SKM-1 treated with dmso at 0.1 percent for 144 hours (cell line): ENCODE measurements around the gene GIT1.

Experiments used
- DNase-seq: peaks from one replicate; lab custom pipeline; 2025; ENCODE audit not compliant: unreplicated experiment; lab: John Stamatoyannopoulos, UW

GIT1 gene, protein sequence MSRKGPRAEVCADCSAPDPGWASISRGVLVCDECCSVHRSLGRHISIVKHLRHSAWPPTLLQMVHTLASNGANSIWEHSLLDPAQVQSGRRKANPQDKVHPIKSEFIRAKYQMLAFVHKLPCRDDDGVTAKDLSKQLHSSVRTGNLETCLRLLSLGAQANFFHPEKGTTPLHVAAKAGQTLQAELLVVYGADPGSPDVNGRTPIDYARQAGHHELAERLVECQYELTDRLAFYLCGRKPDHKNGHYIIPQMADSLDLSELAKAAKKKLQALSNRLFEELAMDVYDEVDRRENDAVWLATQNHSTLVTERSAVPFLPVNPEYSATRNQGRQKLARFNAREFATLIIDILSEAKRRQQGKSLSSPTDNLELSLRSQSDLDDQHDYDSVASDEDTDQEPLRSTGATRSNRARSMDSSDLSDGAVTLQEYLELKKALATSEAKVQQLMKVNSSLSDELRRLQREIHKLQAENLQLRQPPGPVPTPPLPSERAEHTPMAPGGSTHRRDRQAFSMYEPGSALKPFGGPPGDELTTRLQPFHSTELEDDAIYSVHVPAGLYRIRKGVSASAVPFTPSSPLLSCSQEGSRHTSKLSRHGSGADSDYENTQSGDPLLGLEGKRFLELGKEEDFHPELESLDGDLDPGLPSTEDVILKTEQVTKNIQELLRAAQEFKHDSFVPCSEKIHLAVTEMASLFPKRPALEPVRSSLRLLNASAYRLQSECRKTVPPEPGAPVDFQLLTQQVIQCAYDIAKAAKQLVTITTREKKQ

DNA sequence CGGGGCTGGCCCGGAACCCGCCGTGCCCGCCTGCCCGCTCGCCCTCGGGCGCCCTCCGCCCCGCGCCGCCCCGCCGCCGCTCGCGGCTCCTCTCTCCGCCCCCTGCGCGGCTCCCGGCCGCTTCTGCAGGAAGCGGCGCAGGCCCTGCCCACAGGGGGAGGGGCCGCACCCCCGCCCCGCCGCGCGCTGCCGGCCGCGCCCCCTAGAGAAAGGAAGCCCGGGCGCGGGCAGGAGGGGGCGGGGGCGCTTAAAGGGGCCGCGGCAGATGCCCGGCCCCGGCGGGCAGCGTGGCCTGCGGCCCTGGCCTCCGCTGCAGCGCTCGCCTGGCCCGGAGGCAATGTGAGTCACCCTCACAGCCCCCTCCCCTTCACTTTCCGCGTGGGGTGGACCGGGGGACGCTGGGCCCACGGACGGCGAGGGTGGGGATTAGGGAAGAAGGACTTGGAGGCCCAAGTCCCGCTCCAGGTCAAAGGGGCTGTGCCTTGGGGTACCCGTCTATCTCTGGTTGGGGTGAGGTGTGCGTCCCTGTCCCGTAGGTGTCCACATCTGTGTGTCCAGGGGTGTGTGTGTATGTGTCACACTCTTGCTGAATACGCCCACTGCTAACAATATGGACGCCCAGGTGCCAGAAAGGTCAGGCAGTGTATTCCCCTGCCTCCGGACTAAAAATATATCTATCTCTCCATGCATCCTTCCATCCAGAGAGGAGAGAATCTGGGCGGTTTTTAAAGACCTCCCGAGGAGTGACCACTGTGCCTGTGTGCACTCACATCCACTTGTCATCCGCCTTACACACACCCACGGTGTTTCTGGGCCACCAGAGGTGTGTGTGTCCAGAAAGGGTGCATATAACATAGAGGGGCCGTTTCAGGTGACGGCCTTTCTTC is at the start of gene GIT1:
GIT1 (minus strand) TSS at position 125 of the 887 bp plus-strand sequence. CDS start 270 bp downstream, outside the sequence.
- DNase-seq = peak; percentile 80

DNA sequence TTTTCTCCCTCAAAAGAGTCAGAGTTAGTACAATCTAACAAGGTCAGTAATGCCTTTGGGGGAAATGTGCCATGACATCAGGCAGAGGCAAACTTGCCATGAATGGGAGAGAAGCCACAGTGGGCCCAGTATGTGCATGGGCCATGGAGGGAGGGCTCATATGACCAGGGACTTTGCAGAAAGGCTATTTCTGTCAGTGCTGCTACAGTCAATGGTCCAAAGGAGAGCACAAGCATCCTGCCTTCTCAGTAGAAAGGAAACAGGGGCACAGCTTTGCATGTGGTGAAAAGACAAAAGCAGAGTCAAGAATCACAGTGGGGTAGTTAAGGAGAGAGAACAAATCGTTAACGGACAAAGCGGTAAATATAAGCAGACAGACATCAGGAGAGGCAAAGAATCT is 44.4 kb upstream of the GIT1 start:
- no peak for DNase-seq

DNA sequence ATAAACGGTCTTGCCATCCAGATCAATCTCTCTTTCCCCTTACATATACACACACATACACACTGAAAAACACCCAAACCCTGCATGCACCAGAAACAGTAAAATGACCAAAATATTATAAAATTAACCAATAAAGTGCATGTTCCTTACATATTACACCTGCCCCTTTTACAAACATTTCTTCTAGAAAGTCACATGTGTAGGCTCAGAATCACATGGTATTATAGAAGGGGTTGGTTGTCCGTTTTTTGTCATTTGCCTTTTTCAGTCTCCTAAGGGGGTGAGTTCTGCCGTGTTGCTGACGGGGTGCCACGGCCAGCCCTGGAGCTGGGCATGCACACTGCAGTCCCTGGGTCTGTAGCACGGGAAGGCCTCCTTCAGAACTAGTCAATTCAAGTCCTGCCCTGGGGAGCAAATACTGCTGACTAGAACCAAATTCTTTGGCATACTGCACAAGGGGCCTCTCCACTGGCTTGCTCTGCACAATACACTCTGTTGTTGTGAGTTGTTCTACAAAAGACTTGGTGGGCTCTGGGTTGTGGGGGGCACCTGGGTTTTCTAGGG is 41.3 kb upstream of the GIT1 start:
- no peak for DNase-seq

DNA sequence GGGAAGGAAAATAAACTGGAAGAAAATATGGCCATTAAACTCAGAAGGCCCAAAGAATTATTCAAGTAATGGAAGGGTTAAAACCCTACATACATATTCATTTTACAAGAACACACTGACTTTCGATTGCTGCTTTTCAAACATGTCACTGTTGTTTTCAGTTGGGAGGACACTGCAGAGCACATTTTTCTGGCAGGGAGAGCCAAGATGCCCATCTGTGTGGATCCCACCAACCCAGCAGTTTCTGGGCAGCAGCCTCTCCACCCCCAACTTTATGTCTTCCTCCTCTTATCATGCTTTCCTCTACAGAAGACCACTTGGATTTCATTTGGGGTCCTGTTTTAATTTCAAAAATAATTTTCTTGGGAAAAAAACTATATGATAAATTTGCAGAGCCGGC is 40.4 kb upstream of the GIT1 start:
- no peak for DNase-seq

DNA sequence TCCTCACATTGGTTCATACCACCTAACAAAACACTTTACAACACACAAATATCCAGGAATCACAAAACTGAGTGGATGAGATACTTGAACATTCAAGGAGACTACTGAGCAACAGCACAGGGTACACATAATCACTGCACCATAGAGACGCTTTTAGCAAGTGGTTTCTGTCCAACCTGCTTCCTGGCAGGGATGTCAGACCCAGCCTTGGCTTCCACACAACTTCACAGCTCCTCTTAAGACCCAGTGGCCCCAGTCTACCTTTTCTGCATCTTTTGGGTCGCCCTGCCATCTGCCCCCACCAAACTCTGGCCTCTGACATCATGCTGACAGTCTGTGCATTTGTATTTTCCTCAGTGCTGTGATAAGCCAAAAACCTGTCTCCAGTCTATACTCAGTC is 39.2 kb upstream of the GIT1 start:
- no peak for DNase-seq

DNA sequence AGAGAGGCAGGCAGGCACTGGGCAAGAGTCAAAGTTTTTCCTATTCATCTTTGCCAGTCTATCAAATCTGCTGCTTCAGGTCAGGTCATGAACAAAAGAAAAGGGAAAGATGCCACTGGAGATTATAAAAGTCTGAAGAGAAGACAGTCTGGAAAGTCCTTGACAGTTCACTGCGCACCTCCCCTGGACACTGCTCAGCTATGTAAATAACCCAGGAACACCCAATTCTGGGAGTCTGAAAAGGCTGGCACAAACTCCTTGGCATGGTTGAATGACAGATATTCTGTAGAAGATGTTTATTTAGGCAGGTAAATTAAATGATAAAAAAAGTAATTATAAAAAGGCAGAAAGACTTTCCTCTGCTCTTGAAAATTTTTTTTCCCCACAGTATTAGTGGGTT is 38.5 kb upstream of the GIT1 start:
- DNase-seq = no peak

DNA sequence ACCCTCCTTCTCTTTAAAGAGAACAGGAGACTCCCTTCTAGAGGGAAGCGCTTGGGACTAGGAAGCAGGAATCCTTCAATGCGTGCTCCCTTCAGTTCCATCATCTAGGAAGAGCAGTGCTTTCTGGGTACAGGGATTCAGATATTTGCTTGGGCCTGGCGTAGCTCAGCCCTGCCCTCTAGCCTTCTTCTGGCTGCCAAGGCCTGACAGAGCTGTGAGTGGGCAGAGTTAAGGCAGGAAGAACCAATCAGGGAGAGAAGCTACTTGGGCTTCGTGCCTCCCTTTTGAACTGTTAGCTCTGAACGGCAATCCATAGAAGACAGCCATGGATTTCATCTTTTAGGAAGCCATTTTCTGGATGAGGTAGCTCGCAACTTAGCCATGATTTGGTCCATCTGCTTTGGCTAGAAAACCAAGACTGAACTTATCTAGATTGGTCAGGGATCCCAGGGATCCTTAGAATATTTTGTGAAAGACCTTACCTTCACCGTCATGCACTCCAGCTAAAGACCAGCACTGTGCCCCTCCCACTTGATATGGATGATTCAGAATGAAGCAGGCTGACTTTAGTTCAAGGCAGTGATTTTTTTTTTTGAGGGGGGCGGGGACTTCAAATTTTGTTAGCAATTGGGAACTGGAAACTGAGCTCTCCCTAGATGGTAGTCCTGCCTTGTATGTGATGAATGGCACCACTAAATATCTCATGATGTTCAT is 35.7 kb upstream of the GIT1 start:
- DNase-seq = no peak

DNA sequence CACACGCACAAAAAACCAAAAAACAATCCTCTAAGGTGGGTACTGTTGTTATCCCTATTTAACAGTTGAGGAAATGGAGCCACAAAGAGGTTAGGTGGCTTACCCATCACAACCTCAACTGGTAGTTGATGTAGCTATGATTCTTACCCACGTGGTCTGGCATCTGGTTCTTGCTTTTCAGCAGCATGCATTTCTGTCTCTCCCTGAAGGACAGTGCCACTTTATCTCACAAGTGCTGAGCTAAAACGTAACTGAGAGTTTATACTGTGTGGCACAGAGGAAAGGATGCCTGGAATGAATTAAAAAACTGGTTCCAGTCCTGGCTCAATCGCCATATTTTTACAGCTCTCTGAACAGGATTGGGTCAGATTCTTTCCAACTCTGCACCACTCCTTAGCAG is 35.1 kb upstream of the GIT1 start:
- no peak for DNase-seq

DNA sequence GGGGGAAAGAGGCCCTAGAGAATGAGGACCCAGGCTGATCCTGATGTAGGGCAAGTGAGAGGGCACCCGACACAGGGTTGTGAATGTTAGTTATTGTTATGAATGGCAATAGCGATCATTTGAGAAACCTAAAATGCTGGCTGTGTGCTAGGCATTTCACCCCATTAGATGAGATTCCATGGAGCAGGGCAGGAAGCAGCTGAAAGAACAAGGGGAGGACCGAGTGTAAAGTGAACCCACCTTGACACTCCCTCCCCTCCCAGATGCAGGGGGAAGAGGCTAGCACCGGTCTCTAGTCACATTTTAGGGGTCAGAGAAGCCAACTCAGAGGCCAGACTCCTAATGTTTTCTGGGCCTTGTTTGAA is 33.8 kb upstream of the GIT1 start:
- DNase-seq = no peak

DNA sequence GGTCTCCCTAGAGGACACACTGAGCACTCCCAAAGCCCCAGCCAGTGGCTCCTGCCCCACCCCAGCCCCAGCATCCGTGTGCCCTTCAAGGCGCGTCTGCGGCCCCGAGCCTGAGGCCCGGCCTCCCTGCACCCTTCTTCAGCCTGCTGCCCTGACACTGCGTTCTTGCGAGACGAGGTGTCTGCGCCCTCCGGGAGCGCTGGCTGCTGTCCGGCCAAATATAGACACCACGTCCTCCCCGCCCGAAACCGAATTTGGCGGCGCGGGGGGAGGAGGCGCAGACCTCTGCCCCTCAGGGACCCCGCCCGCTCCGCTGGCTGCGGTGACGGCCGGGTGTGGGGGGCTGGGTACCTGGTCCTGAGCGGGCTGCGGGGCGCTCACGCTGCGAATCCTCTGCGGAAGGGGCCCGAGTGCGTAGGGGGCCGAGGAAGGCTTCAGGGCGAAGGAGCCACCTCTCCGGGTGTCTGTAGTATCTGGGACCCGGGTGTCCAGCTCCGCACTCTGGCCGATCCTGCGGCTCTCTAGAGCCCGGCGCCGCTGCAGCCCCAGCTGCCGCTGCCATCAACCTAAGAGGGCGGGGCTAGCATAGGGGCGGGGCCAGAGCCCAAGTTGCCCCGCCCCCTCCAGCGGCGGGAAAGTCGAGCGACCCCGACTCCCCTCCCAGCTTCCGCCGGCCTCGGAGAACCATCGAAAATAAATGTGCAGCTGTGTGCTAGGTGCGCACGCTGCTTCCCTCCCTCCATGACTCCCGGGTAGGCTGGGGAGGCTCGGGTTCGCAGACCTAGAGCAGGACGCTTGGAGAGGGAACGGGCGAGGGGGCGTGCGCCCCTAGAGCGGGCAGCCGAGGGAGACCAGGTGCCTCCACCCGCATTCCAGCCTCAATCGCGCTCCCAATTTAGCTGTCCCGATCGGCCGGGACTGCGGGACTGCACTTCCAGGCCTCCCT is 33.2 kb upstream of the GIT1 start, which contains the start of gene CORO6:
CORO6 (minus strand) TSS at position 576 of the 946 bp plus-strand sequence. CDS start 1,491 bp downstream, outside the sequence.
- peak; percentile 28 for DNase-seq

DNA sequence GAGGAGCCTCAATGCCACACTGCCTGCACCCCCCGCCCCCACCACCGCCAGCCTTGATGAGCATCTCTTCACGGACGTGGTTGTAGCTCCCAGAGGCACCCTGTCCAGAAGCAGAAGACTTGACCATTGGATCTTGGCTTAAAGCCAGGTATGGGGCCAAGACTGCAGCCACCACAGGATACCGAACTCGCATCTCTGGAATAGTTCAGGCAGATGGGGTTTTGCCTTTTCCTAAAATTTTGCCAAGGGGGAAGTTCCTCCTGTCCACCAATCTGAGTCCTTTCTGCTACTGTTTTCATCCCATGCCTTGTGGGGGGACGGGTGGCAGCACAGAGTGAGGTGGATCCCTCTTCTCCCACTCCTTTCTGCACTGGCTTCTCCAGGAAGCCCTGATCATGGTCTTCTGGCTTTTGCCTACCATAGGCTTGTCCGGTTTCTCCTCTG is 32.3 kb upstream of the GIT1 start:
- DNase-seq = no peak

DNA sequence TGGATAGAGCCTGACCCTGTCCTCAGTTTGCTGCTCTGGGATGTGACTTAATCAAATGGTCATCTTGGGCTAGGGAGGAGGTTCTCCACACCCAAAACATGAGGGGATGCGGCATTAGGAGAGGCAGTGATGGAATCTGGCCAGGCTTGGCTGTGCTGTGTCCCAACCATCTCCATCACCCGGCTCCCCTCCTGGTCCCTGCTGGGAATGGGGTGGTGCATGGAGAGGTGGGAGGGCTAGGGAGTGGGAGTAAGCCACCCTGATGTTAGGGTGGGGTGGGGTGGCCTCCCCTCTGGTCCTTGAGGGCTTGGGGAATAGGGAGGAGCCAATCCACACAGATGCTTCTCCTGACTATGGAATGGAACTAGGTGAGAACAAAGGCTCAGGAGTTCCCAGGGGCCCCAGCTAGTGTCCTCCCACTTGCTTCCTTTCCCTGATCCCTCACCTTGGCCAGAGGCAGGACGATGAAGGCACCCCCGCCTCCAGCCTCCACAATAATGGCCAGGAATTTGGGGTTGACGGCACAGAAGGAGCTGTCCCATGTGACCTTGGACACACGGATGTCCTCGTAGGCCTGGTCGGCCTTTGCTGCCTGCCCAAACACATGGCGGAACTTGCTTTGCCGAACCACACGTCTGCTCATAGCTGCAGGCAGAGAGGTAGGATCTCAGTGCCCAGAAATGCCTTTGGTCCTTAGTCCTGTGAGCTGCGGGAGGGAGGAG is 31.5 kb upstream of the GIT1 start:
- no peak for DNase-seq

DNA sequence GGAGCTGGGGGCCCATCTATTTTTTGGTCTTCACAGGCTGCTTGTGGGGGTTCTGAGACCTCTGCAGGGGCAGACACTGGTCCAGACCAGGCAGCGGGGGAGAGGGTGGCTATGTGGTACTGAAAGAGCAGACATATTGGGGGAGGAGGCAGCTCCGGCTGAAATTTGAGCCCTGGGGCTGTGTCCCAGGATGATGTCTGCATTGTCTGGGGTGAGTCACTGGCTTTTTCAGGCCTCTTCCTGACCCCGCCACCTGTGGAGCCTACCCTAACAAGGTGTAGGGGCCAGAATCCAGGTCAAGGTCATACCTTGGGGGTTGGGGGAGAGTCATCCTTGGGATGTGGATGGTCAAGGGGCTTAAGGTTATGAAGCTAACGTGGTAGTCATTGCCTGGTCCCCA is 30.8 kb upstream of the GIT1 start:
- no peak for DNase-seq

DNA sequence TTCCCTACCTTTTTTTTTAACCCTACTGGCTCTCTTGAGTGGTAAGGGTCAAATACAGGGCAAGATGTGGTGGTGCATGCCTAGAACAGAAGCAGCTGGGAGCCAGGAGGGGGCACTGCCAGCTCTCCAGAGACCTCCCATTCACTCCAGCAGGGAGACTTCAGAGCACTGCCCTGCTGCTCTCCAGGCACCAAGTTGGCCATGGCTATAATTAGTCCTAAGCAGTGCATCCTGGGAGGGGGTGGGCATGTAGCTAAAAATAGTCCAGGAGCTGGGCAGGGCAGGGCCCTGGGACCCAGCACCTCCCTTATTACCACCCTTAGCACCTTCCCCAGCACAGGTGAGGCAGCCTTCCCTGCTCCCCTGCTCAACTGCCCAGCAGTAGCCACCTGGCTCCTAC is 29.8 kb upstream of the GIT1 start:
- DNase-seq = no peak

DNA sequence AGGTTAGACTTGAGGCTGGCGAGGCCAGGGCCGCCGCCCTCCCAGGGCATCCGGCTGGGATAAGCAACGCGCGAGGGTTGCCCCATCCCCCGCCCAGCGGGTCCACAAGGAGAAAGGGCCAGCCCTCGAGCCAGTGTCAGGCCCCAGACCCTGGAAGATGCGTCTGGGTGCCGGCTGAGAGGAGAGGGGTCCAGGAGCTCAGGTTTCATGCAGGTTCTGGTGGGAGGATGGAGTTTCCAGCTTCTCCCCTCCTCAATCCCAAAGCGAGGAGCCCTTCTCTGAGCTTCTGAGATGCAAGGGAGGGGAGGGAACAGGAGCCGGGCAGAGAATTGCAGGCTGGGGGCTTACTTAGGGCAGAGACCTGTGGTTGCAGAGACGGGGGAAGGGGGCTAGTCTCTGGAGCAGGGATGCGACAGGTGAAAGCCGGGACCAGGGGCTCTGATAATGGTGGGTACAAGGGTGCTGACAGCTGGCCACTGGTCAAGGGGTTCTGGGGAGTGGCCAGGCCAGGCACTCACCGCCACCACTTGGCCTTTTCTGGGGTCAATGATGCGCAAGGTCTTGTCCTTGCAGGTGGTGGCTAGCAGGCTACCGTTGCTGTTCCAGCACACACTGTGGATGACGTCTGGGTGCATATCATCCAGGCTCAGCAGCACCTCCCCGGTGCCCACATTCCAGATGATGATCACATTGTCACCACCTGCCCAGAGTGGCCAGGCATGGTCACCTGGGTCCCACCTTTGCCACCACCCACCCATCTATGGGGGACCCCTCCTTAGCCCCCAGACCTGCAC is 29.0 kb upstream of the GIT1 start:
- no peak for DNase-seq

DNA sequence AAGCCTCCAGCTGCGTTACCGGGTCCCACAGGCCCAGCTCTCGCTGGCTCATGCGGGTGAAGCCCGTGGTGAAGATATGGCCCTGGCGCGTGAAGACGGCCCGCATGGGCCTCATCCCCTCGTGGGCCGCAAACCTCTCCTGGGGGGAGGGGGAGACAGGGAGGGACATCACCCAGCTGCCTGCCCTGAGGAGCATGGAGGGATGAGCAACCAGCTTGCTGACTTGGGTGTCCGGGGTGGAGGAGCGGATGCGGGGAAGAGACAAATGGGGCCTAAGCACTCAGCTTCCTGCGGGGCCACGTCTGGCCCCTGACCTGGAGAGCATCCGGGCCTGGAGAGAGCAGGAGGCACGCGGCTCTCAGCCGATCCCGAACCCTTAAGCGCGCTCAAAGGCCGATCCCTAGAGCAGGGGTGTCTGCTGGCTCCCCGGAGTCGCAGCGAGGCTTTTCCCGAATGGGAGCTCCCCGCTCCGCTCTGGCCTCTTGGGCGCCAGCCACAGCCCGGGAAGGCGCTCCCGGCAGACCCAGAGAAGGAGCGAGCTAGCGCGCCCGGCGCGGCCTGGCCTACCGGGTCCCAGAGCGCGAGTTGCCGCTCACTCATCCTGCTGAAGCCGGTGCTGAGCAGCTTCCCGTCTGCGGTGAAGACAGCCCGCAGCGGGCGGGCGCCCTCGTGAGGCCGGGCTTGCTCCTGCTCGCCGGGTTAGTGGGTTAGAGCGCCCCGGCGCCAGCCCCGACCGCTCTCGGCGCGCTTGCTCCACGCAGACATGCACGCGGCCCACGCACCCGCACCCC is 28.2 kb upstream of the GIT1 start:
- peak; percentile 68 for DNase-seq

DNA sequence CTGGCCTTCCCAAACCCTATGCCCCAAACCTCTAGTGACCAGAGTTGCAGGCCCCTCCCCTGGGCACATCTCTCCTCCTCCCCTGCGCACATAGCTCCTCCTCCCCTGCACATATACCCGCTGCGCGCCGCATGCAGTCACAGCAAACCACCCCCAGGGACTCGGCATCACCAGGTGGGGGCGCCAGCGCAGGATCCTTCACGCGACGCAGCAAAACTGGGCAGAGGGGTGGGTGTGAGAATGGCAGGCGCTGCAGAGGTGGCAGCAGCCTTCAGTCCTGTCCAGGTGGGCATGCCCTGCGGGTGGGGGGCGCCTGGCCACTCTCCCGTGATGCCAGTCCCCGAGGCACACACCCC is 27.7 kb upstream of the GIT1 start:
- DNase-seq = peak; percentile 79
